Activated T-cell treated with anti-CD3 and anti-CD28 coated beads, Interleukin-2, amount 50 U/mL, for 1 hour (primary cell): Measurements from ENCODE around the gene NBEA.

Experiments
- DNase-seq: peaks from one replicate; pipeline ENCODE4 v3.0.0-alpha.2; 2020

The NBEA gene

GRCh38 chr13:35530147-35530546 is 588.1 kb downstream of the NBEA start:
- DNase-seq = no peak

DNA sequence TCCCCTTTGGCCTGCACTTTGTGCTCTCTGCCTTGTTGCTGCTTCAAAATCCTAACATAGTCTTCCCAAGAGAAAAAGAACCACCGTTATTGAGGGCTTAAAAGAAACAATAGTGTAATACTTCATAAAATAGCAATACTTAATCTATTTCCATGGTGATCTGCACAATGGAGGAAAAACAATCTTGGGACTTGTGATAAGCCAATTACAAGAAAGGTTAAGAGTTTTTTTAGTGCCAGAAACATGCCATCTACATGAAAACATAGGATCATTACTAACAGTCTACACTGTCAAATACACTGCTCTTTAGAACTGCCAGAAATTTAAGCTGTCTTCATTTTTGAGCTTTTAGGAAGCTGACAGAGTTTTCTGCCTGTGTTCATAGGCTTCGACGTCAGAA is 588.5 kb downstream of the NBEA start:
- DNase-seq = no peak

DNA sequence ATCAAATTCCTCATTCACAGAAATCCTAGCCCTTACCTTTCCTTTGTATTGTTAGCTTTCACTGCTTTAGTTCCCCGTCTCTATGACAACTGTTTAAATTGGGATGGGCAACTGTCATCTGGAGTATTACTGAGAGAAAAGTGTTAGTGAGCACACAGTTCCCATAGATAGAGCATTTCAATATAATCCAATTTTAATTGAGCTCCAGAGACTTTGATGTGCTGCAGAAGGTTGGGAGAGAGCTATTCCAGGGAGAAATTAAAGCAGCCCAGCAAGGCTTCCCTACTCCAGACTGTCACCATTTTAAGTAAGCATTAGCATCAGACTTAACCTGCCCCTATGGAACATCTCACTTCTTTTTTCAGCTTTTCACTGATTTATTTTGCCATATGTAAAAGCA is 589.5 kb downstream of the NBEA start:
- DNase-seq = no peak

- no peak for DNase-seq
These were observed 592.3 kb downstream of the NBEA start for GRCh38 chr13:35534343-35534742.

DNA sequence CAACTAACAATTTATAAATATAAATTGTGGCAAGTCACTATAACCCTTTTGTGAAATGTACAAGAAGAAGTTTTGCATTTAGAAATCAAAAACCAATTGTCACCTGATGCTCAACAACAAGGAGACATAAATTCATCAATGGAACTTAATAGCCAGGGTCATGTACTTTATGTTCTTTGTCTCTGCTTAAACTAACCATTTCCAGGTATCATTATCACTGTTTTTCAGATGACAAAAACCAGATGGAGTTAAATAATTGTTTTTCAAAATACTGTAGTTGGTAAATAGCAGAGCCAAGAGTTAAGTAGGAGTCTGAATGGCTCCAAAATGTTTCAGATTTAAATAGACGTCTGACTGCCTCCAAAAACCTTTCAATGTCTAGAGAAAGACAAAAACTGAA is 606.7 kb downstream of the NBEA start:
- no peak for DNase-seq

DNA sequence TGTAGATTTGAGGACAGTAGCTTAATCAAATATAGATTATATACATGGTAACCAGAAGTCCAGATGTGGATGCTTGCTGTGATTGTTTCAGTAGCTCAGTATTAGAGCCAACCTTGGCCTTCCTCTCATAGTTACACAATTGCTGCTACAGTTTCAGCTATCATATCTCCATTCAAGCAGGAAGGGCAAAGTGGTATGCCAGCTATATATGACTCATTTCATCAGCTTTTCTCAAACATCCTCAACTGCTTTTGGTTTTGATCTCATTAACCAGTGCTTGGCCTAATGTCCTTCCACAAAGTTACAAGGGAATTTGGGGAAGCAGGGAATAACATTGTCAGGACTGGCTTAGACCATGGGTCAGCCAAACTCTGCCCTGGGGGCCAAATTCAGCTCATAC is 607.4 kb downstream of the NBEA start:
- no peak for DNase-seq

DNA sequence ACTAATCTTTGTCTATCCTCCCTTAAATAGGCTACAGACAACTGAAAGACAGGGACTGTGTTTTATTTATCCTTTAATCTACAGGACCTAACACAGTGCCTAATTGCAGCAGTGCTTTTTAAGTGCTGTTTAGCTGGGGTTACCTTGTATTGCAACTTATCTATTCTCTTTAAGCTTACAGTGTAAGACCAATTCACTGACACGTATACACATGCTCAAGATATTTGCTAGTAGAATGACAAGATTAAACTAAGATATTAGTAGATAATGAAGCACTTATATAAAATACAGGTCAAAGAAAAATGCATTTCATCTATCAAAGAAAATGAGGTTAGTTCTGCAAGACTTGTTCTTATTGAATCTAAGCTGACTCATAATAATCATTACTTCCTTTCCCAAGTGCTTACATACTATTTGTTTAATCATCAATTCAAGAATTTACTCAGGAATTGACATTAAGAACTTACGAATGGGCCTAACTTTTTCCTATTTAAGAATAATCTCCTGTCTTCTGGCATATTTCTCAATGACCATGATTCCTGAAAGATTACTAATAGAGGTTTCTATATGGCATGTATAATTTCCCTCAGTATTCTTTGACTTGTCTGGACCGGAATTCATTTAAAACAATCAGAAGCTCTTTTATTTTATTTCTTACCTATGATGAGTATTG is 610.2 kb downstream of the NBEA start:
- no peak for DNase-seq

GRCh38 chr13:35554972-35555623 is 613.0 kb downstream of the NBEA start:
- DNase-seq = no peak

DNA sequence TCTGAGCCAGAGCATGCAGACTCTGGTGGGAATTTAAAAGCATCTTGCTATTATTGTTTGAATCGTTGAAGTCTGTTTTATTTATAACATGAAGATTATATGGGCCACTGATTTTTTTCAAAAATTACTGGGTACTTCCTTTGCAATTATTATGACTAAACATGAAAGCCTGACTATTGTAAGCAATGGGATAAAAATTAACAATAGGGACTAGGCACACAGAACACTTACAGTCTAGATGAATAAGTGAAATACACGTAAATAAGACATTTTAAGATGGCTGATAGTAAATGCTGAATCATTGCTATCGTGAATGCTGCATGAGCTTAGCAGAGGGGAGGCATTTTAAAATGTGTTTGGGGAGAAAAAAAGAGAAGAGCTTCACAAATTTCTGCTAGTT is 615.4 kb downstream of the NBEA start:
- DNase-seq = no peak

DNA sequence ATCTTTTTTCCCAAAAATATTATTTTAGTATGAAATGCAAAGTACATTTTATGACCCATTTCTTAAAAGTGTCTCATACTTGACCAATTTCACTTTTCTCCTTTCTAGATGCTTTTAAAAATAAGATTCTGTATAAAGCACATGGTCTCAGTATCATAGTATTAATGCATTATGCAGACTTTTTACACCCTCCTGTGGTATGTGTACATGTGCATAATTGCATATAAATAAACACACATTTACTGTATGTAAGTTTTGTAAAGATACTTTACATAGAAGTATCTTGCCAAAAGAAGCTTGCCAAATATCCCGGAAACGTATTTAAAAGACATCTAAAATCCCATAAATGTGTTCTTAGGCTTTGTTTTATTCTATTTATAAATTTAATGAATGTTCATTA is 619.5 kb downstream of the NBEA start:
- no peak for DNase-seq

DNA sequence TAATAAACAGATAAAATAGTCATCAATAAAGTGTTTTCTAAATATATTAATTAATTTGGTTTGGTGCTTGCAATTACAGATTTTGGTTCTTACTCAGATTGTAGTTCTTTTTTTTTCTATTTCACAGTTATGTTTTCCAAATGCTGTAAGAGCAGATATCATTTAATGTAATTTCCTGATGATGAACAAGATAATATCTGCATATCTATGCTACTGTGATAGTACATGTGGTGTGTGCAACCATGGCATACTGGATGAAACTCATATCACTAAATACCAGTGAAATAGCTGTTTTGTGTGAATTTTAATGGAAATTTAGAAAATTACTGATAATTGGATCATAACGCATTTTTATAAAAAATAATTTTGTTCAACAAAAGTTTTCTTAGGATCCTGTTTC is 623.2 kb downstream of the NBEA start:
- no peak for DNase-seq

- no peak for DNase-seq
These were observed 624.3 kb downstream of the NBEA start for GRCh38 chr13:35566340-35566739.

- no peak for DNase-seq
These were observed 625.4 kb downstream of the NBEA start for GRCh38 chr13:35567406-35567980.

GRCh38 chr13:35573639-35574038 is 631.6 kb downstream of the NBEA start:
- DNase-seq = no peak

GRCh38 chr13:35592457-35592856 is 650.4 kb downstream of the NBEA start:
- DNase-seq = no peak

DNA sequence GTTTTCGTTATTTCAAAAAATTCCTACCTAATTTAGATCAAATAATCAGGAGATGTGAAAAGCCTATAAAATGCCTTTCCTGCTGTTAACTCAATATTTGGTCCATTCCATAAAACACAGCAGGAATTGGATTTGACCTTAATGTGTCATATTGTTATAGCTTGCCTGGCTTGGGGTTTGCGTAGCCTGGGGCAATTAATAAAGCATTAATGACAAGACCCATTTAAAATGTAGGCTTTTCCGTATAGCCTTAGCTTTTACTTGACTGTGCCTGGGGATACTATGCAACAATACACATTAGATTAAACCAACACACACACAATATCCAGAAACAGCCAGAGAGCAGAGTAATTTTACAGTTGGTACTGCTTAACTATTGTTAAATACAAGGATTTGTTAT is 651.6 kb downstream of the NBEA start:
- DNase-seq = no peak

DNA sequence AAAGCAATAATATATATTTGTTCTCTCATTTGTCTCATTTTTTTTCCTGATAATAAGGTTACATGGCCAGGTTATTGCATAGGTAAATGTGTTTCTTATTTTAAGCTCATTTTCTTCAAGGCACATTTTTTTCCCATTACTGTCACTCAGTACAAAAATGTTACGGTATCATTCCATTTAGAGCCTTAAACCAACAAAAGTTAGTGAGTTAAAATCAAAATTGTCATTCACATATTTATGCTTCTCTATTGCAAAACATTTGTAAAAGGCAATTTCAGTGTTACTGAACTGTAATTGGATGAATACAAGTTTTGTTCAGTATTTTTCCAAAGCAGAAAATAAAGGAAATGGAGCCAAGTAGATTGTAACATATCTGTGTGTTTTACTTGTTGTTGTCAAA is 652.0 kb downstream of the NBEA start:
- DNase-seq = no peak

- DNase-seq = no peak
These were observed 653.1 kb downstream of the NBEA start for GRCh38 chr13:35595181-35595580.

GRCh38 chr13:35596321-35597030 is 654.4 kb downstream of the NBEA start:
- DNase-seq = no peak

DNA sequence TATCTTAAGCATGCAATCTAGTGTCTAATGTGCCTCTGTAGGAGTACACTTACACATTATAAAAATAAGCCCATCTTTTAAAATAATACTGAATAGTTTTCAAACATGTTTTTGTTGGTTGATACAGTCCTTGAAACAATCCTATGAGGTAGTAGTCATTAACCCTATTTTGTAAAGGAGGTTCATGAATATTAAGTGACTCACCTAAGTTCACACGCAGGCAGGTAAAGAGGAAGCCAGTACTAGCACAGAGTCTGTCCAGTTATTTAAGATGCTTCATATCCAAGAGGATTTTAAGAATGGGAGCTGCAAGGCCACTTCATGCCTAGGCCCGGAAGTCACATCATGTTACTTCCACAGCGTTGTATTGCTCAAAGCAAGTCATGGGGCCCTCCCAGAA is 655.4 kb downstream of the NBEA start:
- DNase-seq = no peak

- DNase-seq = no peak
These were observed 656.2 kb downstream of the NBEA start for GRCh38 chr13:35598233-35598632.

- no peak for DNase-seq
These were observed 656.8 kb downstream of the NBEA start for GRCh38 chr13:35598790-35599369.

DNA sequence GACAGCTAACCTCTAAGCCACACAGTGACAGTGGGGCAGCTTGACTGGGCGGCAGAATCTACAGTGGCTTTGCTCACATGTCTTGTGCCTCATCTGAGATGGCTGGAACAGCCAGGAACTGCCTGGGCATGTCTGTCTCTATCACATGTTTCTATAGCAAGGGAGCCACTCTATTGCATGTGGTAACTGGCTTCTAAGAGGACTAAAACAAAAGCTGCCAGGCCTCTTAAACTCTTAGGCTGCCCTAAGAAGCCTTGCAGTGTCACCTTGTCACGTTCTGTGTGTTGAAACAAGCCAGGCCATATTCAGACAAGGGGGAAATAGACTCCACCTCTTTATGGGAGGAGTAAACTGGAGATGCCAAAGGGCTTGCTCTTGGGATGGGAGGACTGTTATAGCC is 657.3 kb downstream of the NBEA start:
- no peak for DNase-seq

GRCh38 chr13:35600137-35600536 is 658.1 kb downstream of the NBEA start:
- no peak for DNase-seq
